CD4-positive, alpha-beta T cell (primary cell): Measurements from ENCODE around the gene DNLZ. TPM values are rescaled to one million over a fixed set of nuclear protein-coding genes. Genes with fewer than 3 reads are reported as not detected.

Experiments used
- ATAC-seq: fragments of 200-7000 bp; cut with Tn5 transposase; one replicate; pipeline ENCODE4 v1.10.0; 2022; ENCODE audit warnings: mild to moderate bottlenecking; ENCODE audit not compliant: poor library complexity
- CTCF ChIA-PET: fragments of 350-600 bp; sonication (Branson Sonifier 250); formaldehyde crosslinking; loops from one replicate; lab custom pipeline; 2021; ENCODE audit warnings: antibody characterized with exemption, inconsistent platforms; lab: Charles Lee
- POLR2A ChIA-PET: fragments of 350-600 bp; sonication (Branson Sonifier 250); formaldehyde crosslinking; loops from one replicate; lab custom pipeline; 2021; ENCODE audit warnings: antibody characterized with exemption, inconsistent platforms; lab: Charles Lee
- DNase-seq, 14 experiments: peaks; one replicate each; pipeline ENCODE4 v3.0.0-alpha.2; 2013 to 2020; ENCODE audit warnings: mixed read lengths in 2 of 14
- H3K27ac ChIP-seq, 2 donors: one replicate each; pipeline versions ENCODE4 v1.5.1 to v1.7.0; 2013; ENCODE audit warnings: low read length in 2 of 2, low read depth in 1 of 2, mild to moderate bottlenecking in 1 of 2
- H3K27me3 ChIP-seq, 2 experiments: 1 replicate in 1 of 2; 2 replicates in 1 of 2; pipeline versions ENCODE4 v1.6.1 to v1.7.0; 2013; ENCODE audit warnings: low read length in 2 of 2, control low read depth in 1 of 2, mild to moderate bottlenecking in 1 of 2, moderate library complexity in 1 of 2; ENCODE audit not compliant: insufficient read depth in 2 of 2, control insufficient read depth in 1 of 2
- H3K36me3 ChIP-seq: one replicate; pipeline ENCODE4 v1.6.1; 2013; ENCODE audit warnings: low read length, control low read depth; ENCODE audit not compliant: insufficient read depth
- H3K4me1 ChIP-seq: one replicate; pipeline ENCODE4 v1.6.1; 2013; ENCODE audit warnings: low read length, control low read depth; ENCODE audit not compliant: insufficient read depth
- H3K4me3 ChIP-seq: one replicate; pipeline ENCODE4 v1.5.1; 2013; ENCODE audit warnings: mild to moderate bottlenecking, low read length, moderate library complexity
- H3K9me3 ChIP-seq, 2 experiments: 1 replicate in 1 of 2; 2 replicates in 1 of 2; pipeline versions ENCODE4 v1.6.1 to v1.7.0; 2013; ENCODE audit warnings: low read length in 2 of 2, mild to moderate bottlenecking in 2 of 2, control low read depth in 1 of 2, moderate library complexity in 1 of 2; ENCODE audit not compliant: control insufficient read depth in 1 of 2, insufficient read depth in 1 of 2
- H3K27ac Mint-ChIP-seq: one replicate; pipeline ENCODE4 v1.8.0; 2020; ENCODE audit warnings: mixed read lengths
- H3K27me3 Mint-ChIP-seq: one replicate; pipeline ENCODE4 v1.8.0; 2021; ENCODE audit warnings: mixed read lengths
- H3K36me3 Mint-ChIP-seq: one replicate; pipeline ENCODE4 v1.8.0; 2021; ENCODE audit warnings: low read depth, mixed read lengths
- H3K4me1 Mint-ChIP-seq: one replicate; pipeline ENCODE4 v1.8.0; 2021; ENCODE audit warnings: low read depth, mixed read lengths
- H3K4me3 Mint-ChIP-seq: one replicate; pipeline ENCODE4 v1.8.0; 2020; ENCODE audit warnings: mild to moderate bottlenecking, mixed read lengths
- H3K9me3 Mint-ChIP-seq: one replicate; pipeline ENCODE4 v1.8.0; 2020; ENCODE audit warnings: mixed read lengths
- CTCF ChIP-seq: fragments of 200-600 bp; IDR thresholded peaks from one replicate; pipeline ENCODE4 v1.8.0; 2022; ENCODE audit warnings: antibody characterized with exemption, mild to moderate bottlenecking
- intact Hi-C, 2 experiments: fragments of 100-400 bp; cut with DNase I in 1 of 2; cut with micrococcal nuclease in 1 of 2; formaldehyde crosslinking; loops; one replicate each; pipeline versions ENCODE4 v1.15.1 to v1.9.0; 2023 to 2025; cut with DNase I, micrococcal nuclease
- total RNA-seq, 174 experiments: library from RNA in 2 of 174; stranded (reverse) in 2 of 174; gene quantifications; one replicate each; pipeline ENCODE4 v1.2.3 and lab custom pipeline; 2021 to 2026

The DNLZ gene
- total RNA-seq, 2 experiments from 2014 or later: 15.4 to 17.0 TPM

DNA sequence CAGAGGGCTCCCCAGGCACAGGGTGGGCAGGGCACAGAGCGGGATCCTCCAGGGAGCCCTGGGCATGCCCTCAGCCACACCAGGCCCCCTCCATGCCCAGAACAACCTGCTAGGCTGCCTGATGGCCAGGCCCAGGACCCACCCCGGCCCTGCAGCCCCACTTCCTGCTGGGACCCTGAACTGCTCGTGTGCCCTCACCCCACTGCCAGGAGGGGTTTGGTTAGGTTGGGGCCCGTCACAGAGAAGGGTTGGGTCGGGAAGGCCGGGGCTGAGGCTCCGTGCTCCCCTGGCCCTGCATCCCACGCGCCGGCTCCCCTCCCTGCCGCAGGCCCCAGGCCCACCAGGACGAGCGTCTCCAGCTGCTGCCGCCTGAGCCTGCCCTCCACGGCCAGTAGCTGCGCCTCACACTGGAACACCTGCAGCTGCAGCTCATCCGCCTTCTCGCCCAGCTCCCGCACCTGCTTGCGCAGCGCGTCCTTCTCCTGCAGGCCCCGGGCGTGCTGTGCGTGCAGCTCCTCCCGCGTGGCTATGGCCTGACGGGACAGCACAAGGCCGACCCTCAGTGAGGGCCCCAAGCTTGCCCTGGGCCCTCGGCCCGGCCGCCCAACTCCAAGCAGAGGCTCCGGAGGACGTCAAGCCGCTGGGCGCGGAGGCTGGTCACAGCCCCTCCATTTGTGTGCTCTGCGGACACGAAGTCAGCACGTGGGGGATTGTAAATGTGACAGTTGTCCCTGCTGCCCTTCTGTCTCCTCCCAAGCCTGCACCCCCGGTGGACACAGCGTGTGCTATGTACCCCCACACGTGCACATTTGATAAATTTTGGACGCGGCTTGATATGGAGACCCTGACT, 4.0 kb upstream of the DNLZ start:
- no peak overlapping the region for H3K27ac Mint-ChIP-seq
- no peak overlapping the region for H3K4me3 Mint-ChIP-seq
- H3K36me3 Mint-ChIP-seq: peaks cover 6% of the 10 kb centered on the region
- Histone ChIP-seq H3K4me1 (peaks cover 20% of the 10 kb centered on the region), H3K9me3 (peaks cover 0 to 8% of the 10 kb centered on the region in 2 experiments), H3K4me3 (no peak overlapping the region), H3K27ac (no peak overlapping the region), H3K27me3 (peaks cover 0 to 1% of the 10 kb centered on the region in 2 experiments), H3K36me3 (no peaks in the 10 kb centered on the region)
- ChIA-PET CTCF (no interaction called here), POLR2A (no interaction called here)
- H3K4me1 Mint-ChIP-seq: peaks cover 4% of the 10 kb centered on the region
- no peak for TF ChIP-seq CTCF
- H3K9me3 Mint-ChIP-seq: no peaks in the 10 kb centered on the region
- ATAC-seq: no peak
- intact Hi-C loops: no loop called here
- no peaks in the 10 kb centered on the region for H3K27me3 Mint-ChIP-seq
- DNase-seq: no peak

- ATAC-seq (no peak), DNase-seq (no peak)
- POLR2A ChIA-PET: no interaction called here
- Histone ChIP-seq H3K9me3 (peaks cover 0 to 8% of the 10 kb centered on the region in 2 experiments), H3K27me3 (no peaks in the 10 kb centered on the region), H3K27ac (no peak overlapping the region), H3K4me3 (no peak overlapping the region), H3K36me3 (peaks cover 3% of the 10 kb centered on the region), H3K4me1 (peaks cover 19% of the 10 kb centered on the region)
- Mint-ChIP-seq H3K36me3 (peaks cover 8% of the 10 kb centered on the region), H3K4me1 (peaks cover 5% of the 10 kb centered on the region), H3K4me3 (no peak overlapping the region), H3K9me3 (no peaks in the 10 kb centered on the region), H3K27me3 (no peaks in the 10 kb centered on the region), H3K27ac (no peak overlapping the region)
- intact Hi-C loops: no loop called here
- CTCF ChIA-PET: no interaction called here
- TF ChIP-seq CTCF: no peak
Measured at GRCh38 chr9:136366826-136367225, 3.3 kb upstream of the DNLZ start.

DNA sequence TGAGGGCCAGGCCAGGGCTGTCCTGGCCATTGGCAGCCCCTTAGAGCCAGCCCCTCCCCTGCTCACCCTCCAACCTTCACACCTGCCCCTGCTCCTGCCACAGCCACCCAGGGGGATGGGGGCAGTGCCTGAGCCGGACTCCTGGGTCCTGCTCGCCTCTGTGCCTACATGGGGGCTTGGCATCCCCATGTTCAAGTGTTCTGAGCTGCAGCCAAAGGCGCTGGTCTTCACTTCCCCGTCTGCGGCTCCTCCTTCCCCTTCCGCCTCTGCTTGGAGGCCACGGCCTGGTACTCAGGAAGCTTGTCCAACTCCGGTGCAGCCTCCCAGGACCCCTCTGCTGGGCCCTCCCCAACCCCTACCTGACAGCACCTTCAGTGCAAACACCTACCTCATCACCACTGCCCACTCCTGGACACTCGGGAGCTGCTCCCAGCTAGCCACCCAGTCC, 2.3 kb upstream of the DNLZ start:
- Mint-ChIP-seq H3K27me3 (no peaks in the 10 kb centered on the region), H3K36me3 (peaks cover 8% of the 10 kb centered on the region), H3K4me1 (peaks cover 5% of the 10 kb centered on the region), H3K4me3 (no peak overlapping the region), H3K9me3 (no peaks in the 10 kb centered on the region), H3K27ac (no peak overlapping the region)
- DNase-seq (peak in 1 of 14 experiments; percentile 32), ATAC-seq (no peak)
- intact Hi-C loops: no loop called here
- Histone ChIP-seq H3K4me3 (no peak overlapping the region), H3K9me3 (peaks cover 0 to 8% of the 10 kb centered on the region in 2 experiments), H3K4me1 (peaks cover 19% of the 10 kb centered on the region), H3K27me3 (no peaks in the 10 kb centered on the region), H3K36me3 (peaks cover 4% of the 10 kb centered on the region), H3K27ac (no peak overlapping the region)
- no peak for TF ChIP-seq CTCF
- POLR2A ChIA-PET: no interaction called here
- CTCF ChIA-PET: no interaction called here
